Endothelial cell of umbilical vein (primary cell): ENCODE results near the gene PPM1E.

Experiments used
- CTCF ChIP-seq, 2 donors: IDR thresholded peaks; 1 replicate in 1 of 2; 2 replicates in 1 of 2; pipeline ENCODE4 v1.5.1; 2011; ENCODE audit warnings: low read length in 2 of 2, mild to moderate bottlenecking in 2 of 2, moderate library complexity in 2 of 2, control low read depth in 1 of 2, inconsistent platforms in 1 of 2, low read depth in 1 of 2; ENCODE audit not compliant: insufficient read depth in 1 of 2; ENCODE audit errors: extremely low read depth in 1 of 2
- MYC ChIP-seq: IDR thresholded peaks from one replicate; pipeline ENCODE4 v1.6.1; 2011; ENCODE audit warnings: mild to moderate bottlenecking, low read depth, low read length
- POLR2AphosphoS5 ChIP-seq: IDR thresholded peaks from 2 replicates; pipeline ENCODE4 v1.6.1; 2012; ENCODE audit warnings: low read depth, mild to moderate bottlenecking, control low read depth, low read length, moderate library complexity; ENCODE audit not compliant: insufficient read depth

GRCh38 chr17:58886514-58886913 lies 130.9 kb downstream of the PPM1E start:
- TF ChIP-seq CTCF (IDR thresholded peaks at IDR 0.05; ENCODE audit: extremely low read depth in 1 of 2, insufficient read depth in 1 of 2, low read depth in 1 of 2, low read length in 2 of 2) (no peak), POLR2AphosphoS5 (no peak), MYC (no peak)
